Chondrocyte (in vitro differentiated cells): ENCODE data around the gene TRAPPC2L. TPM values are rescaled to one million over a fixed set of nuclear protein-coding genes. Genes with fewer than 3 reads are reported as not detected.

Experiments
- DNase-seq: peaks from one replicate; pipeline ENCODE4 v3.0.0; 2021; ENCODE audit warnings: mixed read lengths, low spot score
- H3K27ac Mint-ChIP-seq: one replicate; pipeline ENCODE4 v1.8.0; 2021; ENCODE audit warnings: mild to moderate bottlenecking, moderate library complexity, mixed read lengths; ENCODE audit not compliant: unreplicated experiment
- H3K27me3 Mint-ChIP-seq: 2 replicates; pipeline ENCODE4 v1.8.0; 2021; ENCODE audit warnings: low read depth, mixed read lengths
- H3K36me3 Mint-ChIP-seq: 2 replicates; pipeline ENCODE4 v1.8.0; 2021; ENCODE audit warnings: low read depth, mixed read lengths
- H3K4me1 Mint-ChIP-seq: 2 replicates; pipeline ENCODE4 v1.8.0; 2021; ENCODE audit warnings: low read depth, mild to moderate bottlenecking, mixed read lengths
- H3K4me3 Mint-ChIP-seq: one replicate; pipeline ENCODE4 v1.8.0; 2021; ENCODE audit warnings: mild to moderate bottlenecking, moderate library complexity, mixed read lengths; ENCODE audit not compliant: unreplicated experiment
- H3K9me3 Mint-ChIP-seq: 2 replicates; pipeline ENCODE4 v1.8.0; 2021; ENCODE audit warnings: low read depth, mixed read lengths
- total RNA-seq: library from RNA; stranded (reverse); gene quantifications from 3 replicates; pipeline ENCODE4 v1.2.1, GENCODE V29; 2021
- TF ChIP-seq, protein P1 (sequence below): fragments of 200-600 bp; sonication (generic); IDR thresholded peaks from 2 replicates; pipeline ENCODE4 v1.5.0; 2021; ENCODE audit warnings: antibody characterized with exemption, mild to moderate bottlenecking, moderate library complexity

The TRAPPC2L gene
- total RNA-seq, 1 donor from 2014 or later: 52.5 TPM

- Mint-ChIP-seq H3K4me1 (no peaks in the 10 kb centered on the region), H3K4me3 (no peak overlapping the region), H3K27me3 (no peaks in the 10 kb centered on the region), H3K9me3 (no peaks in the 10 kb centered on the region), H3K36me3 (peaks cover 9% of the 10 kb centered on the region), H3K27ac (no peak overlapping the region)
- DNase-seq: no peak
- TF ChIP-seq, protein P1, sequence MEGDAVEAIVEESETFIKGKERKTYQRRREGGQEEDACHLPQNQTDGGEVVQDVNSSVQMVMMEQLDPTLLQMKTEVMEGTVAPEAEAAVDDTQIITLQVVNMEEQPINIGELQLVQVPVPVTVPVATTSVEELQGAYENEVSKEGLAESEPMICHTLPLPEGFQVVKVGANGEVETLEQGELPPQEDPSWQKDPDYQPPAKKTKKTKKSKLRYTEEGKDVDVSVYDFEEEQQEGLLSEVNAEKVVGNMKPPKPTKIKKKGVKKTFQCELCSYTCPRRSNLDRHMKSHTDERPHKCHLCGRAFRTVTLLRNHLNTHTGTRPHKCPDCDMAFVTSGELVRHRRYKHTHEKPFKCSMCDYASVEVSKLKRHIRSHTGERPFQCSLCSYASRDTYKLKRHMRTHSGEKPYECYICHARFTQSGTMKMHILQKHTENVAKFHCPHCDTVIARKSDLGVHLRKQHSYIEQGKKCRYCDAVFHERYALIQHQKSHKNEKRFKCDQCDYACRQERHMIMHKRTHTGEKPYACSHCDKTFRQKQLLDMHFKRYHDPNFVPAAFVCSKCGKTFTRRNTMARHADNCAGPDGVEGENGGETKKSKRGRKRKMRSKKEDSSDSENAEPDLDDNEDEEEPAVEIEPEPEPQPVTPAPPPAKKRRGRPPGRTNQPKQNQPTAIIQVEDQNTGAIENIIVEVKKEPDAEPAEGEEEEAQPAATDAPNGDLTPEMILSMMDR: no peak
These were observed 16.2 kb upstream of the TRAPPC2L start for GRCh38 chr16:88840600-88841215.

GRCh38 chr16:88841521-88842307 is 15.2 kb upstream of the TRAPPC2L start:
- H3K4me3 Mint-ChIP-seq: no peak overlapping the region
- H3K9me3 Mint-ChIP-seq: no peaks in the 10 kb centered on the region
- no peak for DNase-seq
- TF ChIP-seq, protein P1: no peak
- H3K27ac Mint-ChIP-seq: no peak overlapping the region
- no peaks in the 10 kb centered on the region for H3K27me3 Mint-ChIP-seq
- H3K36me3 Mint-ChIP-seq: peaks cover 9% of the 10 kb centered on the region
- H3K4me1 Mint-ChIP-seq: no peaks in the 10 kb centered on the region

GRCh38 chr16:88842308-88842756 is 14.6 kb upstream of the TRAPPC2L start:
- TF ChIP-seq, protein P1: no peak
- no peaks in the 10 kb centered on the region for H3K27me3 Mint-ChIP-seq
- H3K36me3 Mint-ChIP-seq: peaks cover 9% of the 10 kb centered on the region
- no peak for DNase-seq
- H3K27ac Mint-ChIP-seq: no peak overlapping the region
- H3K4me3 Mint-ChIP-seq: no peak overlapping the region
- H3K4me1 Mint-ChIP-seq: no peaks in the 10 kb centered on the region
- no peaks in the 10 kb centered on the region for H3K9me3 Mint-ChIP-seq

- H3K9me3 Mint-ChIP-seq: no peaks in the 10 kb centered on the region
- H3K36me3 Mint-ChIP-seq: peaks cover 9% of the 10 kb centered on the region
- DNase-seq: no peak
- no peak overlapping the region for H3K4me3 Mint-ChIP-seq
- H3K4me1 Mint-ChIP-seq: no peaks in the 10 kb centered on the region
- H3K27me3 Mint-ChIP-seq: no peaks in the 10 kb centered on the region
- TF ChIP-seq, protein P1: no peak
- no peak overlapping the region for H3K27ac Mint-ChIP-seq
These were observed 14.1 kb upstream of the TRAPPC2L start for GRCh38 chr16:88842806-88843205.

GRCh38 chr16:88843256-88843655 is 13.7 kb upstream of the TRAPPC2L start:
- TF ChIP-seq, protein P1: no peak
- Mint-ChIP-seq H3K9me3 (no peaks in the 10 kb centered on the region), H3K27ac (no peak overlapping the region), H3K4me3 (no peak overlapping the region), H3K27me3 (no peaks in the 10 kb centered on the region), H3K36me3 (peaks cover 10% of the 10 kb centered on the region), H3K4me1 (no peaks in the 10 kb centered on the region)
- DNase-seq: no peak
